OCI-LY3 (cell line): ENCODE data around the gene MAPK14.

Experiments
- CTCF ChIP-seq: fragments of 200-600, 300-600 bp; sonication (generic); IDR thresholded peaks from 2 replicates; pipeline ENCODE4 v1.5.1; 2014; ENCODE audit warnings: antibody characterized with exemption, low read length, low read depth
- EZH2phosphoT487 ChIP-seq: fragments of 200-600 bp; shearing (Covaris generic); IDR thresholded peaks from 2 replicates; pipeline ENCODE4 v1.6.1; 2018; ENCODE audit warnings: antibody characterized with exemption, mixed run types, low read depth

- TF ChIP-seq CTCF (no peak), EZH2phosphoT487 (no peak)
Measured at GRCh38 chr6:36068586-36068985, 41.0 kb downstream of the MAPK14 start.
